Dermis blood vessel endothelial cell (primary cell): ENCODE results near the gene KIF3B. TPM values are rescaled to one million over a fixed set of nuclear protein-coding genes. Genes with fewer than 3 reads are reported as not detected.
"Not testable (repeated sequence)": the region's sequence is repeated elsewhere in the genome, so short reads cannot be mapped to it uniquely, and the experiment has no call there.

Experiments
- DNase-seq: peaks from one replicate; pipeline ENCODE4 v3.0.0; 2010
- total RNA-seq: library from RNA; depleted of rRNA; stranded (reverse); fragments of >200 nt; gene quantifications from 2 replicates; pipeline ENCODE4 v1.2.3, GENCODE V29; 2014

The KIF3B gene
- total RNA-seq, 1 donor from 2014 or later, result 24.0 TPM

DNA sequence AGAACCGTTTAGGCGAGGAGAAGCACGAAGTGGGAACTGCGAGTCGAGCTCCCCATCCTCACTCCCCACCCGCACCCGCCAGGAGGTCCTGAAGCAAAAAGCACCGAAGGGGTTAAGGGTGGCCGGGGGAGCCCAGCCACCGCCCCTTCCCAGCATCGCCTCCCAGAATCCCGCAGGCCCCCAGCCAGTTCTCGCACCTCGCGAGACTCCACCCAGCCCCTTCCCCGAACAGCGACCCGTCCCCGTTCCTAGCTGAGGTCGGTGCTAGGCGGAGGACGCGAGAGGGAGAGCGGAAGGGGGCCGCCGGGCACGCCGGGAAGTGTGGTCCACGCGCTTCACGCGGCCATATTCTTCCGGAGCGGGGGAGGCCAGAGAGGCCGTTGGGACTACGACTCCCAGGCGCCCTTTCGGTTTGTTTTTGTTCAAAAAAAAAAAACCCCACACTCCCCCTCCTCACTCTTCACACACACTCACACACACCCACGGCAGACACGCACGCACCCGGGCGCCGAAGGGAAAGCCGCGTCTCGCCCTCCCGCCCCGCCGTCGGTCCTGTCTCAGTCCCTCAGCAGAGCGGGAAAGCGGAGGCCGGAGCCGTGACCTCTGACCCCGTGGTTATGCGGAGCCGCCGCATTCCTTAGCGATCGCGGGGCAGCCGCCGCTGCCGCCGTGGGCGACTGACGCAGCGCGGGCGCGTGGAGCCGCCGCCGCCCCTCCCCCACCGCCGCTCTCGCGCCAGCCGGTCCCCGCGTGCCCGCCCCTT is 80.6 kb downstream of the KIF3B start, which contains the start of gene ASXL1:
ASXL1 (plus strand) TSS at position 463 of the 763 bp plus-strand sequence. CDS start 445 bp downstream, outside the sequence.
- peak; percentile 98 for DNase-seq

GRCh38 chr20:32358632-32358882 is 81.1 kb downstream of the KIF3B start:
- DNase-seq, result no peak

- DNase-seq, result peak; percentile 77
These were observed 81.6 kb downstream of the KIF3B start for GRCh38 chr20:32358883-32359632.

DNA sequence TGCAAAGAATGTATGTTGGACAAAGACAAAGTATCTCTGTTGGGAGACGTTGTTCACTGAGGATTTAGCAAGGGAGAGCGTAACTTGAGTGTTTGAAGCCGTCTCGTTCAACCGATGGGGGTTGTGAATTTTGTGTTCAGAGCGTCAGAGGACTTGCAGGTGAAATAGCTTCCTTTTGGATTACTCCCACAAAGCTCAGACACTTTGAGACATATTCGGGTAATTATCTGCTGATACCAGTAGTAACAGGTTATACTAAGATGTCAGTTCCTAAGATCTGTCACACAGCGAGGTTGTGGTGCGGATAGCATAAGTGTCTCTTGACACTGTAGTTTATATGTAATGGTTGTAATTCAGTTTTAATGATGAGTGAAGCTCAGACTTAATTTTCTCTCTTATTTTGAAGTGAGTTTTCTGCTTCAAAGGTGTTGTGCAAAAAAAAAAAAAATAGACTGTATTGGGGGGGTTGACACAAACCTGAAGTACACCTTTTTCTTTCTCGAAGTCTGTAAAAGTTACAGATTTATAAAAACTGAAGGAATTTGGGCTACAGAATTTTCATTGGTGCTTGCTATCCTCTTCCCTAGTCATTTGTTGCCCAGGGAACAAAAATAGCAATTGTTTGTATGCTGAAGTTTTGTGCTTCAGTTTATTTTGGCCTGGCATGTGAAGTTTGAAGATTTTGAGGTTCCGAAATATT is 82.3 kb downstream of the KIF3B start:
- peak; percentile 43 for DNase-seq

DNA sequence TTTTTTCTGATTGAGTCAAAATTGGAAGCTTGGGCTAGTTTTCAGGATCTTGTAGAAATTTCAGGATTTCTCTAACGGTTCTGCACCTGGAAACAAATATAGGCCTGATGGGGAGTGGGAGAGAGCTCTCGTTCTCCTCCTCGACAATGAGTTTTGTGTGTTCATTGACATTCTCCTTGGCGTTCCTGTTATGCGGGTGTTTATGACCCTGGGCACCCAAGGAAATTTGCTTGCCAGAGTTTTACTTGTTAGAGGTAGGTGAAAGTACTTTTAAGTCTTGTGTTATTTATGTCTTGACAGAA is 82.8 kb downstream of the KIF3B start:
- DNase-seq, result peak; percentile 16

DNA sequence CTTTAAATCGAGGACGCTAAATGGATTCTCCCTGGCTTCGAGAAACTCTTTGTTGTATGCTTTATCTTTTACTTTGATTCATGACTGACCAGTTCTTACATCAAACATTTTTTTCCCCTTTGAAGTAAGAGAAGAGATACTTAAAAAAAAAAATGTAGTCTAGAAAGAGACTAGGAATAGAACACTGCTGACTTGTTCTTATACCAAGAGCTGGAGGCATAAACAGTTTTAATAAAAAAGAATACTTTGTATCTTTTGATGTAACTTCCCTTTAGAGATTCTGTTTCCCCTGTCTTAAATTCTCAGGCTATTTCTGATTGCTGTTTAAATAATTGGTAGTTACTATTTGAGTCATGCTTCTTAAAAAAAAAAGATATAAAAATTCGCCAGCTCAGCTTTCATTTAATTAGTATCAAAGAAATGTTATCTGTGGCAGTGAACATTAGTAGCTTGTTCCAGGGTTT is 85.5 kb downstream of the KIF3B start:
- DNase-seq, result no peak

DNA sequence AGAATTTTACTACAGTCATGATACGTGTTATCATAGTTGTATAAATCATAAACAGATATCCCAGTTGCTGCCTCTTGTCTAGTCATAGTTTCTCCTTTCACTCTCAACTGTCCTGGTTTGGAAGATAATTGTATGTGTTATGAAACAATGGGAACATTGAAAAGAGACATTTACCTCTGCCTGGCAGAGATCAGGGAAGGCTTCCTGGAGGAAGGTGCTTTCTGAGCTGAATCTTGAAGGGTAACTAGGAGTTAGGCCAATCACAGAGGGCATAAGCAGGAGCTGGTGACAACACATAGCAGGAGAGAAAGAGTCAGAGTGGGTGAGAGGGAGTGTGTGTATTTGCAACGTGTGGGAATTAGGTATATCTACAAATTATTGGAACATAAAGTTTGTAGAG is 86.0 kb downstream of the KIF3B start:
- no peak for DNase-seq

DNA sequence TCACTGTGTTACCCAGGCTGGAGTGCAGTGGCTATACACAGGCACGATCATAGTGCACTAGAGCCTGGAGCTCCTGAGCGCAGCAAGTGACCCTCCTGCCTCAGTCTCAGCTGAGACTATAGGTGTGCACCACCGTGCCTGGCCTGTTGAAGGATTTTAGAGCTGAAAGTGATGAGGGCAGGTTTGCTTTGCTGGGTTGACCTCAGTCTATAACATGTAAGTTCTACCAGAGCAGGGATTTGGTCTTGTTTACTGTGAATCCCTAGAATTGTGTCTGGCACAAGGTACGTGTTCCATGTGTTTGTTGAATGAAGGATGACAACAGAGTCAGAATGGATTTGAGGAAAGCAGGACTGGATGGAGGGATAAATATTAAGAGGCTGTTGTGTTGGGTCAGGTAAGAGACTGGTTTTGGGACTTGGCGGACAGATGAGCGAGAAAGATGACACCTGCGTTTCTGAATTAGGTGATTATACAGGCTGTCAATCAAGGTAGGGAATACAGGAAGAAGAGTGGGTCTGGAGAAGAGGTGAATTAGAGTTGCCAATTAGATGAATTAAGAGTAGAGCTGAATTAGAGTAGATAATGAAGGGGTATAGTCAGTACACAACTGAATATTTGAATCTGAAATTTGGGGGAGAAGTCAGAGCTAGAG is 87.2 kb downstream of the KIF3B start:
- DNase-seq, result no peak

DNA sequence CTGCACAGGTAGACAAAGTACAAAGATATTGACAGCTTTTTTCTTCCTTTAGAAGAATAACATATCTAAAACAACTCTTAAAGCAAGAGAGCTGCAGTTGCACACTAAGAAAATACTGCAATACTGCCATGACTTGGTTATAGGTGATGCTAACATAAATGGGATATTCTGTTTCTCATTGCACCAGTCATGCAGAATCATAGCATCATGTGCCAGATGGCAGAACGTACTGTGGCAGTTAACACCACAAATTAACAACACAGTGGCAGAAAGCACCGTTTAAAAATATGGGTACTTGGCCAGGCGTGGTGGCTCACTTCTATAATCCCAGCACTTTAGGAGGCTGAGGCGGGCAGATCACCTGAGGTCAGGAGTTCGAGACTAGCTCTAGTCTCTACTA is 88.1 kb downstream of the KIF3B start:
- no peak for DNase-seq

- DNase-seq, result no peak
These were observed 88.9 kb downstream of the KIF3B start for GRCh38 chr20:32366380-32366779.

DNA sequence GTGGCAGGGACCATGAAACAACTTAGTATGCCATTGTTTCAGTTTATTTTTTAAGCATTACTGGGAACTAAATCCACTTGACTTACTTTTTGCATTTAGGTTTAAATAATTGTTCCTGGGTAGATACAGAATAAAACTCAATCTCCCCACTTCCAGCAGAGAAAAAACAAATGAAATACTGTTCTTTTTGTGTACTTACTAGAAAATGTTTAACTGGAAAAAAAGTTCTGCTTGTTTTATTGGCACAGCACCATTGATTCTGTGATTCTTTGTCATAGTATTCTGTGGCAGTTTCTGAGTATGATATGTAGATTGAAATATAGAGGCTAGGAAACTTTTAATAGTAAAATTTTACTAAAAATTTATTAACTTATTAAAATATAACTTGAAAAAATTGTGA is 90.9 kb downstream of the KIF3B start:
- no peak for DNase-seq

- DNase-seq, result no peak
These were observed 91.5 kb downstream of the KIF3B start for GRCh38 chr20:32368925-32369324.

DNA sequence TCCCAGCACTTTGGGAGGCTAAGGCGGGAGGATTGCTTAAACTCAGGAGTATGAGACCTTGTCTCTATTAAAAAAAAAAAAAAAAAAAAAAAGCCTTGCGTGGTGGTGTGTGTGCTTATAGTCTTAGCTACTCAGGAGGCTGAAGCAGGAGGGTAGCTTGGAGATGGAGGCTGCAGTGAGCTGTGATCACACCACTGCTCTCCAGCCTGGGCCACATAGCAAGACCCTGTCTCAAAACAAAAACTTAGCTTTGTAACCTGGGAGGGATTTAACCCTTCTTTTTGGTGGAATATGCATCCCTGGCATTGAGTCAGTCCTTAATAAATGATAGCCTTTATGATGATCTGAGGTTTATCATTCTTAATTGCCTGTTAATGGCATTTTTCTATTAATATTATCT is 93.4 kb downstream of the KIF3B start:
- DNase-seq, result no peak

DNA sequence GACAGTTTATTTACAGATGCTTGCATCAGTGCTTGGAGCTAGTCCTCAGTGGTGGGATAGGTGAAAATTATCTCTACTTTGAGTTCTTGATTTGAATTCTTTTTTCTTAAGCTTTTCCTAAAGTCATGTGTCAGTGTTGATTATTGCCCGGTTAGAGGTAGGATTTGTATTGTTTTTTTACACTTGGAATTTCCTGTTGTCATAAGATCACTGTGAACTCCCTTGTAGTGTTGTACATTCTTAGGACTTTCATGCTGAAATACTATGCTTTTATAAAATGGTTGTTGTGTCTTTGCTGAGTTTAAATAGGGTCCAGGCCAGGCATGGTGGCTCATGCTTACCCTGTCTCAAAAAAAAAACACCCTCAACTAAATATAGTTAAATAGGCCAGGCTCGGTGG is 101.0 kb downstream of the KIF3B start:
- peak; percentile 74 for DNase-seq

- not testable (repeated sequence) for DNase-seq
These were observed 102.6 kb downstream of the KIF3B start for GRCh38 chr20:32380037-32380436.

DNA sequence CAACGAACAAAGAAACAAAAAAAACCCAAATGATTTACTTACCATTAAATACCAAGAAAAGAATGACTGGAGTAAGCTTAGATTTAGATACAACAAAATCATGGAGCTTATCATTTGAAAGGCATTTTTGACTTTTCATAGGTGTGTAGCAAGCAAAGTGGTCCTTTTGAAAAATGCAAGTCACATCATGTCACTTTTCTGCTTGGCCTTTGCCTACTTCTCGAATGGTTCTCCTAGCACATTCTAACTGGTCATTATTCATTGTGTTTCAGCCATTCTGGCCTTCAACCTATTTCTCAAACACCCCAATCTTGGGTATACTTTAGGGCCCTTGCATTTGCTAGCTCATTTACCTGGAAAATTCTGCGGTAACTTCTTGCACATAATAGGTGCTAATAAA is 103.3 kb downstream of the KIF3B start:
- DNase-seq, result no peak

DNA sequence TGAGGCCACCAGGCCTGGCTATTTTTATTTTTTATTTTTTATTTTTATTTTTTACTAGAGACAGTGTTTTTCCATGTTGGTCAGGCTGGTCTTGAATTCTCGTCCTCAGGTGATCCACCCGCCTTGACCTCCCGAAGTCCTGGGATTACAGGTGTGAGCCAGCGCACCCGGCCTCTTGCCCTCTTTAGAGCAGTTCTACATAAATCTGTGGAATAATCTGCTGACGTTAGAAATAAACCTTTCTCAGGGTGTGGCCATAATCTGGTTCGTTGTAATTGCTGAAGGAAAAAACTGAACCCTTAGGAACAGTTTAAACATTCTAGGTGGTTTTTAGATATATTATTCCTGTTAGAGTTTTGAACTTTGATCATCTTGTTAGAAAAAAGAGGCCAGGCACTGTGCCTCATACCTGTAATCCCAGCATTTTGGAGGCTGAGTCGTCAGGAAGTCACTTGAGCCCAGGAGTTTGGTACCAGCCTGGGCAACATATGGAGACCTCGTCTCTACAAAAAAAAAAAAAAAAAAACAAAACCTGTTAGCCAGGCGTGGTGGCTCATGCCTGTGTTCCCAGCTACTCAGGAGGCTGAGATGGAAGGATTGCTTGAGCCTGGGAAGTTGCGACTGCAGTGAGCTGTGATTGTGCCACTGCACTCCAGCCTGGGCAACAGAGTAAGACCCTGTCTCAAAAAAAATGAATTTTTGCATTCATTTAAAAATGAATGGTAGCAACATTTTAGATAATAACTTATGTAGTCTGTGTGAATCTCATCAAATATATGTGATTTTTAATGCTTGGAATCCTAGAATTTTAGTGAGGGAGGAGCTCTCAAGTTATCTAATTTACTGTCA is 104.9 kb downstream of the KIF3B start:
- no peak for DNase-seq

DNA sequence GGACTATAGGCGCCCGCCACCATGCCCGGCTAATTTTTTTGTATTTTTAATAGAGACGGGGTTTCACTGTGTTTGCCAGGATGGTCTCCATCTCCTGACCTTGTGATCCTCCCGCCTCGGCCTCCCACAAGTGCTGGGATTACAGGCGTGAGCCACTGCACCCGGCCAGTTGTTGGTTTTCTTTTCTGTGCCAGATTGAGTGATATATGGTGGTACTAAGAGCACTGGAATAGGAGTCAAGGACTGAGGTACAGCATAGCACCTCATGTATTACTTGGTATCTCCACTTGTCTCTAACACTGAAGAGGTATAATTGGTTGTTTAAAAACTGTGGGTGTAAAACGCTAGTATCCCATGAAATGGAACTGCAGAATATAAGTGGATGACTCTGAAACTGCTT is 106.0 kb downstream of the KIF3B start:
- DNase-seq, result not testable (repeated sequence)
